Measurements from ENCODE around the gene AMN.
"Not testable (repeated sequence)": the region's sequence is repeated elsewhere in the genome, so short reads cannot be mapped to it uniquely, and the experiment has no call there.

AMN gene

DNA sequence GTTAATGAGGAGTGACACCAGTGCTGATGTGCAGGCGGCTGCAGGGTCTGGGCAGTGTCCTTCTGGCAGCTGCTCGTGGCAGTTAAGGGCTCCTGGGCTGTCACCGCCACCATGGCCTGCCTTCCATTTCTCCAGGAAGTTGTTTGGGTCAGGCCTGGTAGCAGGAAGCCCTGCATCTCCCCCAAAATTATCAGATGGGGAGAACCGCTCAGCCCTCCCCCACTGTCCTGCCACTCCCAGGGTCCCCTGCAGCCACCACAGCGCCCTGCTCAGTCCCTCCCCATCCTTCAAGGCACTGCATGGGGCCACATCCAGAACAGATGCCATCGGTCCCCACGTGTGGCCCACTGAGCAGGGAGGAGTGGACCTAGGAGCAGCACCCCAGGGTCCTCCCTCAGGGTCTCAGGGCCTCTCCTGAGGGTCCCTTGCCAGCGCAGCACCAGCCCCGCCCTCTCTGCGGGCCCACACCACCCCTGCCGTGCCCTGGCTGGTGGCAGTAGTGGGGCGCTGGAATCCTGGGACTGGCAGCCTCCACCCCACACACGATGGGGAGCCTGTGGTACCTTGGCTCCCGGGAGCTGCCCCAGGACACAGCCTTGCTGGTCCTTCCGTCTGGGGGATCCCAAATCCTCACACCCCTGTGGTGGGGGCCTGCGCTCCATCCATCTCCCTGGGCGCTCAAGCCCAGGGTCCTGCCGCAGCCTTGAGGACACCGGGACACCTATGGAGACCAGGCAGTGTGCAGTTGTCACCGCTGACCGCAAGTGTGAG, 10.3 kb upstream of the AMN start:
- DNase-seq (ENCODE audit: low spot score) = no peak

- DNase-seq (ENCODE audit: low spot score) = no peak
Observed at GRCh38 chr14:102913341-102914211, 8.9 kb upstream of the AMN start.

DNA sequence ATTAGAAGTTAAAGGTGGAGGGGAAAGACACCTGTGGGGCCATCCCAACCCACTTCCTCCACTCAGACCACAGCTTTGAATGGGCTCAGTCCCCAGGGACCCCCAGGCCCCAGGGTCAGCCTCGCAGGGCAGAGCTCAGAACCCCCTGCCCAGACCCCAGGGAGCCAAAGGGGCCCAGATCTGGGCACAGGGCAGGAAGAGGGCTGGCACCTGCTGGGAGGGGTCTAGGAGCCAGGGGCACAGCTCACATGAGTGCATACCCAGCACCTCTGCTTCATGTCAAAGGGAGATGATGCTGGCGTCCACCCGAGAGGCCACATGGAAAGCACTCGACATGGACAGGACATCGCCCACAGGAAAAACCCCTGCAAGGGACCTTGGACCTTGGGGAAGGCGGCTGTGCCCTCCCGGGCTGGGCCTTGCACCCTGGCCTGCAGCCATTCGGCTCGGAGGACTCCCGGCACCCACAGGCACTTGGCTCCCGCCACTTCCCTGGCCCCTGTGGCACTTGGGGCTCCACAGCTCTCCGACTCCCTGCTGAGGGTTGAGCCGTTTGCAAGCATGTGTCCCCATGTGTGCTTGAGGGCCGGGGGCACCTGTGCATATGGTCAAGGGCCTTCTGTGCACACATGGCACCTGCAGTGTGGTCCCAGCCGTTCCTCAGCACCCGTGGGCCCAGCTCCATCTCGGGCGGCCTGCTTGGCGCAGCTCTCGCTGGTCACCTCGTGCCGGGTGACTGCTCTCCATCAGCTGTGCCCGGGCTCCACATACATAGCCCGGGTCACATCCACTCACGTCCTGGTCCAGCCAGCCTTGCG, 7.8 kb upstream of the AMN start:
- DNase-seq (ENCODE audit: low spot score) = no peak

- DNase-seq (ENCODE audit: low spot score) = no peak
Observed at GRCh38 chr14:102915292-102916110, 7.0 kb upstream of the AMN start.

- no peak for DNase-seq (ENCODE audit: low spot score)
Observed at GRCh38 chr14:102916347-102917055, 6.0 kb upstream of the AMN start.

DNA sequence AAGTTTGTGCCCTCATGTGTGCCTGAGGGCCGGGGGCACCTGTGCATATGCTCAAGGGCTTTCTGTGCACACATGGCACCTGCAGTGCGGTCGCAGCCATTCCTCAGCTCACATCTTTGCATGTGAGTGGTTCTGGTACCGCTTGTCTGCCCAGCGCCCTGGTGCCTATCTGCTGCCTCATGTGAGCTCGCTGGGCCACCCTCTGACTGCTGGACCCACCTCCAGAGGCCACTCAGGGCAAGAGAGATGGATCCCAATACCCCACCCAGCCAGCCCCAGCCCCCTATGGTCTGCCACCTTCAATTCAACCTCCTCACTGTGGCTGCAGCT, 5.4 kb upstream of the AMN start:
- no peak for DNase-seq (ENCODE audit: low spot score)

DNA sequence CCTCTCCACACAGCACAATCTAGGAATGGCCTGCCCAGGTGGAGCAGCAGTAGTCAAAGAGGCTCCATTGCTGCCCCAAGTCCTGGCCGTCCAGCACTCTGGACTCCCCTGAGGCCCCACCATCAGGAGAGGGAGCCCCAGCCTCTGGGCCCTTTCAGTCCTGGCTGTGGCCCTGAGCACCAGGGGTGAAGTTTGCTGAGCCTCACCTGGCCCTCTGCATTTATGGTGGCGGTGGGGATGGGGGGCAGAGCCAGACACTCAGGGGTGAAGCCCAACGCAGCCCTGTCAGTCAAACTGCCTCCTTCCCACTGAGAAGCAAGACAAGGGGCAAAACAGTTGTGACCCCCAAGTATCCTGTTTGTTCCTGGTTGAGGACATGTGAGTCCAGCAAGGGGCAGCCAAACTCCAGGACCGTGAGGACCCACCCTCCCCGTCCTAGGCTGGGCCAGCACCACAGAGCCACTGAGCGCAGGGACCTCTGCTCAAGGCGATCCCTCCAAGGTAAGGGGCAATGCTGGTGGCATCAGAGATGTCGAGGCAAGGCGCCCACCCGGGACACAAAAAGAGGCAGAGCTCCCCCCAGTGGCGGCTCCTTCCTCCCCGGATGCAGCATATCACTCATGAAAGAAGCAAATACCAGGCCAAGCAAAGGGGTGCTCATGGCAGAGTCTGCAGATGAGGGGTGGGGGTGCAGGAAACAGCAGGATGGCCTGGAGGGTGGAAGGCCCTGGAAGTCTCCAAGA, 4.8 kb upstream of the AMN start:
- DNase-seq (ENCODE audit: low spot score) = peak; percentile 32

DNA sequence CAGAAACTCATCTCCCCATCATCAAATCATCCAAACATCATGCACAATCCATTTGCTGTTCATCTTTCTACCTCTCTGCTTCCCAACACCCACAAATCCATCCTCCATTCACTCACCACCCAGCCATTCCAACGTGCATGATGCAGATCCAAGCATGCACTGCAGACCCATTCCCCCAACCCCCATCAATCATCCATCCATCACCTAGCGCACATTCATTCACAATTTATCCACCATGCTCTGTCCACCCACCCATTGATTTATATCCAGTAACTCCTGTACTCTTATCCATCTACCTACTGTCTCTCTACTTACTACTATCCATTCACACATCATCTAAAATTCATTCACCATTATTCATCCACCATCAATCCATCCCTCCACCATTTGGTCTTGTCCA, 4.0 kb upstream of the AMN start:
- no peak for DNase-seq (ENCODE audit: low spot score)

DNA sequence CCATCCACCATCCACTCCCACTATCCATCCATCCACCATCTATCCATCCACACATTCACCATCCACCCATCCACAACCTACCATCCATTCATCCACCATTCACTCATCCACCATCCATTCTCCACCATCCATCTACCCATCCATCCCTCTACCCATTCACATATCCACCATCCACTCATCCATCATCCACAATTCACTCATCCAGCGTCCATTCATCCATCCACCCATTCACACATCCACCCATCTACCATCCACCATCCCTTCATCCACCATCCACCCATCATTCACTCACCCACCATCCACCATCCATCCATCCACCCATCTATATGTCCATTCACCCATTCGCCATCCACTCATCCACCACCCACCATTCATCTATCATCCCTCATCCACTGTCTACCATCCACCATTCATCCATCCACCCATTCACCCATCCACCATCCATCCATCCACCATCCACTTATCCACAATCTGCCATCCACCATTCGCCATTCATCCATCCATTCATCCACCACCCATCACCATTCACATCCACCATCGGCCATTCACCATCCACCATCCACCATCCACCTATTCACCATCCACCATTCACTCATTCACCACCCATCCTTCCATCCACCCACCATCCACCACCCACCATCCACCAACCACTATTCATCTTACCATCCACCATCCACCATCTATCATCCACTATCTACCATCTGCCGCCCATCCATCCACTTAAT, 2.0 kb upstream of the AMN start:
- no peak for DNase-seq (ENCODE audit: low spot score)

- DNase-seq (ENCODE audit: low spot score) = no peak
Observed at GRCh38 chr14:102920998-102921304, 1.5 kb upstream of the AMN start.

DNA sequence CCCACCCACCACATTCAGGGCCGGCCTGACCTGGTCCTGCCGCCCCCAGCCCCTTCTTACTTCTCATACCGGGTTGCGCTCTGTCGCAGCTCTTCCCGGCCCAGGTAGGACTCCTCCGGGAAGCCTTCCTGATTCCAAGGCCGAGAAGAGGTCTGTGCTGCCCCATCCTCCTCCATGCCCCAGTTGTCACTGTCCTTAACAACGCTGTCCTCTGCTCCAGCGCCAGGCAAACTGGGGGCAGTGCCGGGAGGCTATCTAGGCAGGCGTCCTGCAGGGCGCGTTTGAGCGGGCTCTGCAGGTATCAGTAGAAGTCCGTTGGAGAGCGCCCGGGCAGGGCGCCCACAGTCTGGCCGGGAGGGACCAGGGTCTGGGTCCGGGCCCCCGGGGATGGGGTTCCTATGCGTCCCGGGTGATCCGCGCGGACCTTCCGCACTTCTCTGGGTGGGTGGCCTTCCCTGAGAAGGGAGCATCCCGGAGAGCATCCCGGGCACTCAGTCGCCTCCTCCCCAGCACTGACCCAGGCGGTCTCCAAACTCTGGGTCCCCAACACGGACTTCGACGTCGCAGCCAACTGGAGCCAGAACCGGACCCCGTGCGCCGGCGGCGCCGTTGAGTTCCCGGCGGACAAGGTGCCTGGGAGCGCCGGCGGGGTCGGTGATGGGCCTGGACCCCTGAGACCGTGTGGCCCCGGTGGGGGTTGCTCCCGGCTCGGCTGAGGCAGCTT, 900 bp downstream of the AMN start:
- DNase-seq (ENCODE audit: low spot score) = no peak

DNA sequence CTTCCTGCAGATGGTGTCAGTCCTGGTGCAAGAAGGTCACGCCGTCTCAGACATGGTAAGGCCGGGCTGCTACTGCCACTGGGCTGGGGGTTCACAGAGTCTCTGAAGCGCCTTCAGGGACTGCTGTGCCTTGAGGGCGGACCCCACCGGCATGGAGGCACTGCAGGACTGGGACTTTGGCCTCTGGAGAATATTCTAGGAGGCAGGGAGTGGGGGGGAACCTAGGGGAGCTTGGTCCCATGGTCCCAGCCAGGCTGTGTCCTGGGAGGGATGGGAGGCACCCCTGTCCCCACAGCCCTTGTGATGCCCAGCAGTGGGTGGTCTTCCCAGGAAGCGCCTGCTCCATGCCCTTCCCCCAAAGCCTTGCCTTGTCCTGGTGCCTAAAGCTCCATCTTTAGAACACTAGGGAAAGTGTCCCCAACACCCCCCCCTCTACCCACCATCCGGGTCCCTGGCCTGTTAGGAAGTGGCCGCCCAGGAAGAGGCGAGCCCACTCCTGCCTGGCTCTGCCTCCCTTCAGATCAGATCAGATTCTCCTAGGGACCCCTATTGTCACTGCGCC, 1.5 kb downstream of the AMN start:
- no peak for DNase-seq (ENCODE audit: low spot score)

GRCh38 chr14:102924632-102925588, 2.4 kb downstream of the AMN start:
- no peak for DNase-seq (ENCODE audit: low spot score)

DNA sequence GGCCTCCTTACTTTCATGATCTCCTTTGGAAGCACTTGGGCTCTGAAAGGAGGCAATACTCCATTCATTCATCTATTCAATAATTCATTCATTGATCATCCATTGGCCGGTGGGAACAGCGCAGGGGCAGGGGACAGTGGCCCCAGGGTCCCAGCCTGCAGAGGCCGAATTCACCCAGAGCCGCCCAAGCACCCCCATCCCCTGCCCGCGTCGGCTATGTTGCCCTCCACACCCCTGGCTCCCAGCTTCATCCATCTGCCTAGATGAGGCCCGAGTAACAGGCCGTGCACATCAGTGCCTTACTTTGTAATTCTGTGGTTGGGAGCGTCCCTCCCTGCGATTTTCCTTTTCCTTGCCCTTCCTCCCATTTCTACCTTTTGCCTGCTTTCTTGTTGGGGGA, 3.2 kb downstream of the AMN start:
- DNase-seq (ENCODE audit: low spot score) = no peak

GRCh38 chr14:102926104-102926503, 3.6 kb downstream of the AMN start:
- no peak for DNase-seq (ENCODE audit: low spot score)

DNA sequence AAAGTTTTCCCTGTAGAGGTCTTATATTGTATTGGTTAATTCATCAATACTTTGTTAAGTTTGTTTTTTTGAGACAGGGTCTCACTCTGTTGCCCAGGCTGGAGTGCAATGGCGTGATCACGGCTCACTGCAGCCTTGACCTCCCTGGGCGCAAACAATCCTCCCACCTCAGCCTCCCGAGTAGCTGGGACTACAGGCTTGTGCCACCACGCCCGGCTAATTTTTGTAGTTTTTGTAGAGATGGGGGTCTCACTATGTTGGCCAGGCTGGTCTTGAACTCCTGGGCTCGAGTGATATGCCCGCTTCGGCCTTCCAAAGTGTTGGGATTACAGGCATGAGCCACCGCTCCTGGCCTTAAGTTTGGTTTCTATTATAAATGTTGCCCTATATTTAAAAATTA, 4.4 kb downstream of the AMN start:
- not testable (repeated sequence) for DNase-seq (ENCODE audit: low spot score)

- no peak for DNase-seq (ENCODE audit: low spot score)
Observed at GRCh38 chr14:102927346-102927877, 4.9 kb downstream of the AMN start.
